Skin of body (tissue), 2 donors: ENCODE measurements around the gene PPT2. TPM values are rescaled to one million over a fixed set of nuclear protein-coding genes. Genes with fewer than 3 reads are reported as not detected.

ENCODE experiments used
- DNase-seq: peaks from one replicate; lab custom pipeline; 2025; lab: John Stamatoyannopoulos, UW
- total RNA-seq: library from RNA; depleted of rRNA; stranded (reverse); fragments of >200 nt; gene quantifications from one replicate; pipeline ENCODE4 v1.2.3, GENCODE V29; 2014

Gene PPT2
- total RNA-seq, 1 donor from 2014 or later = 124 TPM

GRCh38 chr6:32151863-32152768, 1.8 kb upstream of the PPT2 start, which contains the start of gene PRRT1:
Gene PRRT1 (minus strand): TSS chr6:32151939. CDS start chr6:32151827, 112 bp downstream.
- DNase-seq = no peak

GRCh38 chr6:32152769-32153563, 975 bp upstream of the PPT2 start:
- no peak for DNase-seq

DNA sequence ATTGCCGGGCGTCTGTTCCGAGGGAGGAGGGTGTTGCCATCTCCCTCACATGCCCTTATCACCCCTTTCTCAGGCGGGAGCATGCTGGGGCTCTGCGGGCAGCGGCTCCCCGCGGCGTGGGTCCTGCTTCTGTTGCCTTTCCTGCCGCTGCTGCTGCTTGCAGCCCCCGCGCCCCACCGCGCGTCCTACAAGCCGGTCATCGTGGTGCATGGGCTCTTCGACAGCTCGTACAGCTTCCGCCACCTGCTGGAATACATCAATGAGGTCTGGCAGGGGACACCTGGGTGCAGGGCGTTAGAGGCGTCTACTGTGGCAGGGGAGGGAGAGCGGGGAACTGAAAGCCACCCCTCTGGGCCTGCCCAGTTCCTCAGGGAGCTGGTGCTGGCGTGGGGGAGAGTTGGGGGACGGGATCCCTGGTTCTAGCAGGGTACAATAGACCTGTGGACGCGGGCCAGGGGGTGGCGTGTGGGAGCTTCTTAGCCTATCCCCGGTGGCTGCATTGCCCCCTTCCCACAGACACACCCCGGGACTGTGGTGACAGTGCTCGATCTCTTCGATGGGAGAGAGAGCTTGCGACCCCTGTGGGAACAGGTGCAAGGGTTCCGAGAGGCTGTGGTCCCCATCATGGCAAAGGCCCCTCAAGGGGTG, 697 bp downstream of the PPT2 start:
- DNase-seq = no peak

DNA sequence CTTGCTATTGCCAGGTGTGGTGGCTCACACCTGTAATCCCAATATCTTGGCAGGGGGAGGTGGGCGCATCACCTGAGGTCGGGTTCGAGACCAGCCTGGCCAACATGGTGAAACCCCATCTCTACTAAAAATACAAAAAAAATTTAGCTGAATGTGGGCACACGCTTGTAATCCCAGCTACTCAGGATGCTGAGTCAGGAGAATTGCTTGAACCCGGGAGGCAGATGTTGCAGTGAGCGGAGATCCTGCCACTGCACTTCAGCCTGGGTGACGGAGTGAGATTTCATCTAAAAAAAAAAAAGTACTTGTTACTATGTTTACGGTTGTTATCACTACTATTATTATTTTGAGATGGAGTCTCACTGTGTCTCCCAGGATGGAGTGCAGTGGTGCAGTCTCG, 3.0 kb downstream of the PPT2 start:
- DNase-seq = no peak

GRCh38 chr6:32158052-32158451, 4.1 kb downstream of the PPT2 start:
- DNase-seq = no peak

DNA sequence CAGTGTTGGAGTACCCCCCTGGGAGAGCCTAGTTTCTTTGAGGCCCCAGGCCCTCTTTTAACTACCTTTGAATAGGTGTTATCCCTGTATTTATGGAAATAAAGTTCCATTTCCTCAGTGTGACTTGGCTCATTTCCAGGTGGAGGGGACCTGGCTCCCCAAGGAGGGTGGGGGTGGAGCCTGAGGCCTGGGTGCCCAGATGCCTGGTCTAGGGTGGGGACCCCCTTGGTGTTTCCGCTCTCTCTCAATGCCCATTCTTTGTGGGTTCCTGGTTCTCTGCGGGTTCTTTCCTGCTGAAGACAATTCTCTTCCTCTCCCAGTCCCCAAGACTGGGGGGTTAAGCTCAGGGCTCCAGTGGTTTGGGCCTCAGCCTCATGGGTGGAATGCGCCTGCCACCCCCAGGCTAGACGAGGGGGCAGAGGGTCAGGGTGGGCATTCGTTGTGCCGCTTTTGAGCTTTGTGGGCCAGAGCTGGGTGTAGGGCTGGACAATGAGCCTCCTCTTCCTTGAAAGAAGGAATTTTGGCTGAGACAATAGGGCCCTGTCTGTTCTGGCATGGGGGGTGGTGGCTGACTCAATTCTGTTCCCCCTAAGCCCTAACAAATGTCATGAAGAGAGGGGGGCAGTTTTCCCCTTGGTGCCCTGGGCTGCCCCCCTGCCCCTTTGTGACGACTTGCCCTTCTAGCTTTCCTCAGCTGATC, 9.8 kb downstream of the PPT2 start:
- no peak for DNase-seq

- no peak for DNase-seq
These were observed 10.4 kb downstream of the PPT2 start, which contains the start of gene EGFL8 for GRCh38 chr6:32164295-32164694. Gene EGFL8 (plus strand): TSS chr6:32164595. CDS start chr6:32166166, 1,571 bp downstream.

DNA sequence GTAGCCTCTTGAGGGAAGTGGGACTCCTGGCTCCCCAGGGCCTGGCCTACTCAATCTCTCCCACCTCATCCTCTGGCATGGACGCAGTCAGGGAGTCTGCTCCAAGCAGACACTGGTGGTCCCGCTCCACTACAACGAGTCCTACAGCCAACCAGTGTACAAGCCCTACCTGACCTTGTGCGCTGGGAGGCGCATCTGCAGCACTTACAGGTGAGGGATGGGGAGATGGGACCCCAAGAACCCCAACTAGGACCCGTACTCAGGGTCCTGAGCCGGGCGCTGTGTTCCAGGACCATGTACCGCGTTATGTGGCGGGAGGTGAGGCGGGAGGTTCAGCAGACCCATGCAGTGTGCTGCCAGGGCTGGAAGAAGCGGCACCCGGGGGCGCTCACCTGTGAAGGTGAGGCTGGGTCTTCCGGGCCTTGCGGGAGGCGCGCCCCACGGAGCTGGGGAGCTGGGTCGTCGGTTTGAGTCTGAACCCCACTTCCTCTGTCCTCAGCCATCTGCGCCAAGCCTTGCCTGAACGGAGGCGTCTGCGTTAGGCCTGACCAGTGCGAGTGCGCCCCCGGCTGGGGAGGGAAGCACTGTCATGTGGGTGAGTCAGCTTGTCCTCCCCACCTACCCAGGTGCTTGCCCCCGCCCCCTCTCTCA, 12.6 kb downstream of the PPT2 start:
- no peak for DNase-seq

DNA sequence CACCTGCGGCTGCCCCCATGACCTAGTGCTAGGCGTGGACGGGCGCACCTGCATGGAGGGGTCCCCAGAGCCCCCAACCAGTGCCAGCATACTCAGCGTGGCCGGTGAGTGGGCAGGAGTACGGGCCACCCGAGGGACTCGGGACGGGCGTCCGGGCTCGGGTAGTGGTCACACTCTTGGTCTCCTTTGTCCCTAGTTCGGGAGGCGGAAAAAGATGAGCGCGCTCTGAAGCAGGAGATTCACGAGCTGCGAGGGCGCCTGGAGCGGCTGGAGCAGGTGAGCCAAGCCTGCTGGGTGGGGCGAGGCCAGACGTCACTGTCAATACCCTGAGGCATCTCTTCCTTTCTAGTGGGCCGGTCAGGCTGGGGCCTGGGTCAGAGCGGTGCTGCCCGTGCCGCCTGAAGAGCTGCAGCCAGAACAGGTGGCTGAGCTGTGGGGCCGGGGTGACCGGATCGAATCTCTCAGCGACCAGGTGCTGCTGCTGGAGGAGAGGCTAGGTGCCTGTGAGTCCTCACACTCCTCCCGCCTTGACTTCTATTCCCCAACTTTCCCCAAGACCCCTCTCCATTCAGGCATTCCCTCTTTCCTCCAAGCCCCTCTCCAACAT, 13.3 kb downstream of the PPT2 start:
- no peak for DNase-seq

GRCh38 chr6:32167761-32168262, 13.9 kb downstream of the PPT2 start:
- DNase-seq = no peak

- no peak for DNase-seq
These were observed 14.4 kb downstream of the PPT2 start for GRCh38 chr6:32168350-32168749.

- DNase-seq = no peak
These were observed 15.1 kb downstream of the PPT2 start for GRCh38 chr6:32168807-32169591.

DNA sequence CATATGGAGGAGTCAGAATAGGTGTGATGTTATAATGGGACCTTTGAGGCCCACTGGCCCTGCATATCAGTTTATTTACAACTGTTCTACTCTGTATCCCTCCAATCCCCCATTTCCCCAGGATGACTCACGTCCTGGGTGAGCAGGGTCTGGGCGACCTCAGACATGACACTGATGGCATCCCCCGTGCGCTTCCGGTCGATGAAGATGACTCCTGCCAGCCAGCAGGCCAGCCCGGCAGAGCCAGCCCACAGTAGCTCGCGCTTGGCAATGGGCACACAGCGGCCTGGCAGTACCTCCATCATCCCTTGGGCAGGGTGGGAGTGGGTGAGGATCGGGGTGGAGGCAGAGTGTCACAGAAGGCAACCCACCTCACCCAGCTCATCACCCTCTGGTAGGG, 16.4 kb downstream of the PPT2 start:
- no peak for DNase-seq

GRCh38 chr6:32171234-32171633, 17.3 kb downstream of the PPT2 start:
- DNase-seq = no peak

GRCh38 chr6:32173051-32173727, 19.2 kb downstream of the PPT2 start:
- DNase-seq = no peak

- no peak for DNase-seq
These were observed 20.5 kb downstream of the PPT2 start for GRCh38 chr6:32174416-32174815.

- DNase-seq = no peak
These were observed 21.4 kb downstream of the PPT2 start for GRCh38 chr6:32175322-32175710.

GRCh38 chr6:32175711-32176475, 22.0 kb downstream of the PPT2 start, which contains the start of gene AGPAT1:
Gene AGPAT1 (minus strand): TSS chr6:32176084. CDS start chr6:32171496, 4,588 bp downstream.
- DNase-seq = peak; percentile 94
